Measurements from ENCODE around the gene DNAAF5.

DNAAF5 gene

GRCh38 chr7:730501-731439 lies 4.3 kb downstream of the DNAAF5 start:
- peak; percentile 23 for DNase-seq (ENCODE audit: low read depth)
- H3K4me3 ChIP-seq (ENCODE audit: low read depth, low read length) = no peak overlapping the region
- no peak for TF ChIP-seq CTCF (conservative IDR thresholded peaks at IDR 0.05; ENCODE audit: low read depth, low read length)

- no peak for TF ChIP-seq CTCF (conservative IDR thresholded peaks at IDR 0.05; ENCODE audit: low read depth, low read length)
- DNase-seq (ENCODE audit: low read depth) = no peak
- H3K4me3 ChIP-seq (ENCODE audit: low read depth, low read length) = no peak overlapping the region
These were observed 5.1 kb downstream of the DNAAF5 start for GRCh38 chr7:731440-732085.

DNA sequence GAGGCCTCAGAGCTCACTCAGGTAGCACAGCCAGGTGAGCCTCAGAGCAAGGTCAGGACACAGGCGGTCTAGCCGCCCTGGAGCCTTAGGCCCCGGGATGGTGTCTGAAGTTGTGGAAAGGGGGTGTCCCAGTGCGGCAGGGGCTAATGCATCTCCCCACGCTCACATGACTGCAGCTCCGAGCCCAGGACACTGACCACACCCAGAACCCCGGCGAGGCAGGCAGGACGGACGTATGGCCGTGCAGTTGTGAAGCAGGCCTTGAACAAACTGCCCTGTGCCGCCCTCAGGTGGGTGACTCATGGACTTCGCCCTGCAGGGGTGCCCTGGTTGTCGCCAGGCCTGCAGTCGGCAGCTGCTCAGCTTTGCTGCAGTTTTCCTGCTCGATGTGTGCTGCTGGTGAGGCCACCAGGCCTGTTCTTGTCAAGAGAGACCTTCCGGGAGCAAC lies 5.6 kb downstream of the DNAAF5 start:
- H3K4me3 ChIP-seq (ENCODE audit: low read depth, low read length) = no peak overlapping the region
- TF ChIP-seq CTCF (conservative IDR thresholded peaks at IDR 0.05; ENCODE audit: low read depth, low read length) = peak; percentile 44
- peak; percentile 69 for DNase-seq (ENCODE audit: low read depth)

DNA sequence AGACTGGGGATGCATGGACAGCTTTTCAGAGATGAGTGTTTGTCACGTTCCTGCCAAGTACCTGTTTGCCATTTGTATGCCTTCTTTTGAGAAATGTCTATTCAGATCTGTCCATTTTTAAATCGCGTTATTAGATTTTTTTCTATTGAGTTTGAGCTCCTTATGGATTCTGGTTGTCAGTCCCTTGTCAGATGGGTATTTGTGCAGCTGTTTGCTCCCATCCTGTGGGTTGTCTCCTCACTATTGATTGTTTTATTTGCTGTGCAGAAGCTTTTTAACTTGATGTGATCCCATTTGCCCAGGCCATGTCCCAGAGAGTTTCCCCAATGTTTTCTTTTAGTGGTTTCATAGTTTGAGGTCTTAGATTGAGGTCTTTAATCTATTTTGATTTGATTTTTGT lies 6.1 kb downstream of the DNAAF5 start:
- no peak overlapping the region for H3K4me3 ChIP-seq (ENCODE audit: low read depth, low read length)
- DNase-seq (ENCODE audit: low read depth) = no peak
- no peak for TF ChIP-seq CTCF (conservative IDR thresholded peaks at IDR 0.05; ENCODE audit: low read depth, low read length)

- TF ChIP-seq CTCF (conservative IDR thresholded peaks at IDR 0.05; ENCODE audit: low read depth, low read length) = no peak
- no peak for DNase-seq (ENCODE audit: low read depth)
- H3K4me3 ChIP-seq (ENCODE audit: low read depth, low read length) = no peak overlapping the region
These were observed 7.7 kb downstream of the DNAAF5 start for GRCh38 chr7:734214-734613.

GRCh38 chr7:734808-735207 lies 8.3 kb downstream of the DNAAF5 start:
- no peak overlapping the region for H3K4me3 ChIP-seq (ENCODE audit: low read depth, low read length)
- no peak for DNase-seq (ENCODE audit: low read depth)
- no peak for TF ChIP-seq CTCF (conservative IDR thresholded peaks at IDR 0.05; ENCODE audit: low read depth, low read length)

All from choroid plexus epithelial cell (primary cell).